Activated CD4-positive, alpha-beta T cell treated with anti-CD3 and anti-CD28 coated beads, Interleukin-2, amount 50 U/mL, for 24 hours (primary cell): ENCODE measurements around the gene DRG1.
"Not testable (repeated sequence)": the region's sequence is repeated elsewhere in the genome, so short reads cannot be mapped to it uniquely, and the experiment has no call there.

ENCODE experiments used
- DNase-seq, 2 donors: peaks; one replicate each; pipeline ENCODE4 v3.0.0-alpha.2; 2020; ENCODE audit warnings: low read depth in 1 of 2, low spot score in 1 of 2

The DRG1 gene, protein sequence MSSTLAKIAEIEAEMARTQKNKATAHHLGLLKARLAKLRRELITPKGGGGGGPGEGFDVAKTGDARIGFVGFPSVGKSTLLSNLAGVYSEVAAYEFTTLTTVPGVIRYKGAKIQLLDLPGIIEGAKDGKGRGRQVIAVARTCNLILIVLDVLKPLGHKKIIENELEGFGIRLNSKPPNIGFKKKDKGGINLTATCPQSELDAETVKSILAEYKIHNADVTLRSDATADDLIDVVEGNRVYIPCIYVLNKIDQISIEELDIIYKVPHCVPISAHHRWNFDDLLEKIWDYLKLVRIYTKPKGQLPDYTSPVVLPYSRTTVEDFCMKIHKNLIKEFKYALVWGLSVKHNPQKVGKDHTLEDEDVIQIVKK

DNA sequence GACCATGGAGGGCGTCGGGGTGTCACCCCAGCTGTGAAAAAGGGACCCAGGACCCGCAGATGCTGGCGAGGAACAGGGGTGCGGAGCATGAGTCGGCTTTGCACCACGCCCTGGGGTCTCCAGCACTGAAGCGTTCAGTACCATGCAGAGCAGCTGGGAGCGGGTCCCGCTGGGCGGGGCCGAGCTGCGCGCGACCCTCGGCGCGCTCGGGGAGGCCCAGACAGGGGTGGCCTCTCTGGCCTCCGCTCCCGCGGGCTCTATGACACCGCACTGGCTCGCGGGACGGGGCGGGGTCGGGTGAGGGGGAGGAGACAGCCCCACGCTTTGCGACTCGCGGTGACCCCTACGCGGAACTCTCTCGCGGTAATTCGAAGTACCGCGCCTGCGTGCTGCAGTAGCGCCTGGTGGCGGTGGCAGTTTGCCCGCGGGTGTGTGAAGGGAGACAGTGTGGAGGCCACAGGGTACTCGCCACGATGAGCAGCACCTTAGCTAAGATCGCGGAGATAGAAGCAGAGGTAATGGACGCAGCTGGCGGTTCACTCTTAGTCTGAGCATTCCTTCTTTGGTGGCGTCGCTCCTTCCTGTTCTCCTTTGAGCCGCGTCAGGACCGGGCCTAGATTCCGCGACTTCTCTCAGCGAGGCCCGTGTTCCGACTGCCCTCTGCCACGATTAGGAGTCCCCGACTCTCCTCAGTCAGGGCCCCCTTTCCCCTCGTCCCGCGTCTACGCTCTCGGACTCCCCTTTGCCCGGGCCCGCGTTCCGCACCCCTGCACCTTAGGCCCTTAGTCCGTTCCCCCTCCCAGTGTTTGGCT is at the start of gene DRG1:
DRG1 (plus strand) TSS at position 394 of the 812 bp plus-strand sequence; CDS start at position 474, 80 bp downstream.
- peak; percentile 93 to 96 for DNase-seq

DNA sequence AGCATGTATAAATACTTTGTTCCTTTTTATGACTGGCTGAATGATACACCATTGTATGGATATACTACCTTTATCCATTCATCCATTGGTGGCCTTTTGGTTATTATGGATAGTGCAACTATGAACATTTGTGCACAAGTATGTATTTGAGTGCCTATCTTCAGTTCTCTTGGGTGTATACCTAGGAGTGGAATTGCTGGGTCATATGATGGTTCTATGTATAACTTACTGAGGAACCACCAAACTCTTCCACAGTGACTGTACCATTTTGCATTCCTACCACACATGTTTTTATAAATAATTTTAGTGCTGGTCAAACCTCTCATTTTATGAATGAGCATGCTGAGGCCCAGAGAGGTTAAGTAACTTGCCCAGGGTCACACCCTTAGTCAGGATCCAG is 49.4 kb upstream of the DRG1 start:
- no peak for DNase-seq

DNA sequence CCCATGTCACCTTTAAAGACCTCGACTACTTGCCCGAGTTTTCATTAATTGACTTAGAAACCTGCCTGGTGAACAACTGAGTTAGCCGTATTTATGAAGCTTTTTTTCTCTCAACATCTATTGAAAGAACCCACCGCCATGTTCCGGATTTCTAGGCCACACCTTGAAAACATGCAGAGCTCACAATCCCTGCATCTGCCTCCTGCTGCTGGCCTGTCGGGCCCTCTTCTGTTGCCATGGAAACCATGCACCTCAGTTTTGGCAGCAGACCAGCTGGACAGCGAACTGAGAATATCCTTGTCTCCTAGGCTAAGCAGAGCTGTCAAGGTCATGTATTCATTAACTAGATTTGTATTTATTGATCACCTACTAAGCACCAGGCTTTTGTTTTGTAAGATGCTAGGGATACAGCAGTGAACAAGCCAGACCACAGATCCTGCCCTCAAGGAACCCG is 49.0 kb upstream of the DRG1 start:
- DNase-seq, result no peak

DNA sequence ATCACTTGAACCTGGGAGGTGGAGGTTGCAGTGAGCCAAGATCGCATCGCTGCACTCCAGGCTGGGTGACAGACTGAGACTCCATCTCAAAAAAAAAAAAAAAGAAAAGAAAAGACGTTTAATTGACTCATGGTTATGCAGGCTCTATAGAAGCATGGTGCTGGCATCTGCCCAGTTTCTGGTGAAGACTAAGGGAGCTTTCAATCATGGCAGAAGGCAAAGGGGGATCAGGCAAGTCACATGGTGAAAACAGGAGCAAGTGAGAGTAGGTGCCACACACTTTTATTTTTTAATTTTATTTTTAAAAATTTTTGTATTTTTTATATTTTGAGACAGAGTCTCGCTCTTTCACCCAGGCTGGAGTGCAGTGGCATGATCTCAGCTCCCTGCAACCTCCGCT is 44.9 kb upstream of the DRG1 start:
- DNase-seq, result no peak

DNA sequence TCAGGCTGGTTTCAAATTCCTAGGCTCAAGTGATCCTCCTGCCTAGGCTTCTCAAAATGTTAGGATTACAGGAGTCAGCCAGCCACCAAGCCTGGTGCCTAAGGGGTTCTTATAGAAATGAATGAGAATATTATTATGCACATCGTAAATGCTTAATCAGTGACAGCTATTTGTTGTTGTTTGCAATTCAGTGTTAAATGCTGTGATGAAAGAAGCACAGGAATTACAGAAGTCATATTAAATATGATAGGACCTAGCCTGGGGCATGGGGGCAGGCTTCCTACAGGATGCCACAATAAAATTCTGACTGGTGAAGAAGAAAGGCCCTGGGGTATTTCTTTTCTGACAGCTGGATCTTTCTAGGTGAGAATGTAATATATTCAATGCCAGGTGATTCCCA is 39.4 kb upstream of the DRG1 start:
- DNase-seq, result no peak

DNA sequence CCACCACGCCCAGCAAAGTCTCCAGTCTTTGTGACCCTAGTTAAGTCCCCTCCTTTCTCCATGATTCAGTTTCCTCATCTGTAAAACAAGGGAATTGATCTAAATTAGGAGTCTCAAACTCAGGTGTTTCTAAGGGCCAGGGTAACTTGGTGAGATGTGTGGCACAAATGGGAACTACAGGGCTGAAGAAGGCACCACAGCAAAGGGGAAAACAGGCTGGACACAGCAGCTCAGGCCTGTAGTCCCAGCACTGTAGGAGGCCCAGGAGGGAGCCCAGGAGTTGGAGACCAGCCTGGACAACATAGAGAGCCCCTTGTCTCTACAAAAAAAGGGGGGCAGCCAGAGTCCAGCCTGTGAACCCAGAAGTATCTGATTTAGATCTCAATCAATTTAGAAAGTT is 37.7 kb upstream of the DRG1 start:
- no peak for DNase-seq

DNA sequence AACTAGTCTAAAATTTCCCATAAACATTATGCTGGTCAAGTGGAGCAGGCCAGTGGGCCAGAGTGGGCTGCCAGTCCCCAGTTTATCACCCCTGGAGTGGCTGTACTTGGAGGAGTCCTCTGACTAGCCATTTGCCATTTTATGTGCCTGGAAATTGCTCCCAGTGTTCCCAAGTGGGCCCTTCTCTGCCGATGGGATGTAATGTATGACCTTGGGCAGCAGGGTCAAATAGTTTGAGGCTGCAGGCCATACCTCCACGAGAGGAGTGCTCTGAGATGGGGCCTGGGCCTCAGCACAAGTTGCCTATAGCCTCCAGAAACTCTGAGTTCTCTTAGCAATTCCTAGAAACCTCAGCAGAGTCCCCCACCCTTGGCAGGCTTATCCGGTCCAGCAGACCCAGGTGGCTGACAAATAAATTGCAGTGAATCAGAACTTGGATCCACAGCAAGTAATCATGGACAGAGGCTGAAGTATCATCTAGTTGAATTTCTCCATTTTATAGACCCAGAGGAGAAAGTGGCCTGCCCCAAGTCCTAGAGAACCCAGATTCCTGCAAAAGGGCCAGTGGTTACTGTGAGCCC is 35.4 kb upstream of the DRG1 start:
- DNase-seq, result no peak

DNA sequence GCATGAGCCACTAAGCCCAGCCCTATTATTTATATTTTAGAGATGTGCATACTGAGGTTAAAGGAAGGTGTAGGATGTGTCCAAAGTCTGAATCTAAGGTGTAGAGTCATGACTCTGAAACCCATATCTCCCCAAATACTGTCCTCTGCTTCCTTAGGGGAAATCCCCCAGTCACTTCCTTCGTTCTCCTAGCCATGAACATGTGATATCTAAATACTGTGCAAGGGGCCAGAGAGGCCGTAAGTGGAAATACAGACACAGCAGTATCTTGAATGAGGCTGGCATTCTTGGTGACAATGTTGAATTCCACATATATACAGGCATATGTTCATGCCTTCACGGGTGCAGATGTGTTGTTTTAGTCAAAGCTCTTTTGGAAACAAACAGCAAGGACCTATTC is 32.0 kb upstream of the DRG1 start:
- DNase-seq, result no peak

DNA sequence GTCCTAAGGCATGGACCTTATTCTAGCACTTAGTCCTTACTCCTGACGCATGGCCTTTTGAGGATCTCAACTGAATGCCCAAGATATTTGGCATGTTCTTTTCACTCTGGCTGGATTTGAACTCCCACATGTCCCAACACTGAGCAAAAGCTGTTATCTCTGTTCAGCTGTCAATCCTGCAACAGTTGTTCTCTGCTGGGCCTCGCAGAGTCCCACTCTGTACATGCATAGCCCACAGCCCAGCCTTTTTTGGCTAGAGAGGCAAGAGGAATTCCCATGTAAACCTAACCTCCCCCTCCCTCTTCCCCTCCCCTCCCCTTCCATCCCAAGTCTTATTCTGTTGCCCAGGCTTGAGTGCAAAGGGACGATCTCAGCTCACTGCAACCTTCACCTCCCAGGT is 21.8 kb upstream of the DRG1 start:
- no peak for DNase-seq

DNA sequence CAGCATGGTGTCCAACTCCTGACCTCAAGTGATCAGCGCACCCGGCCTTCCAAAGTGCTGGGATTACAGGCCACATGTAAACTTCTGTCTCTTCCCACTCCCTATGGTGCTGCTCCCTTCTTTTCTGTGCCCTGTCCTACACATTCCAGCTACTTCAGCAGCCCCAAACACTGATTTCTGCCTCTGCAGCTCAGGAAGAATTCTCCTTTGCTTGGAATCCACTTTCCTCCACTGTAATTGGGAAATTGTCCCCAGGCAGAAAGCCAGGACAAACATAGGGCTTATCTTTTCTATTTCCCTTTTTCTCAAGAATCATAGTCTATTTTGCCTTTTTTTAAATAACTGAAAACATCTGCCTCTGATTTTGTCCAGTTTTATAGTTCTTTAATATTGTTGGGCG is 21.3 kb upstream of the DRG1 start:
- no peak for DNase-seq

DNA sequence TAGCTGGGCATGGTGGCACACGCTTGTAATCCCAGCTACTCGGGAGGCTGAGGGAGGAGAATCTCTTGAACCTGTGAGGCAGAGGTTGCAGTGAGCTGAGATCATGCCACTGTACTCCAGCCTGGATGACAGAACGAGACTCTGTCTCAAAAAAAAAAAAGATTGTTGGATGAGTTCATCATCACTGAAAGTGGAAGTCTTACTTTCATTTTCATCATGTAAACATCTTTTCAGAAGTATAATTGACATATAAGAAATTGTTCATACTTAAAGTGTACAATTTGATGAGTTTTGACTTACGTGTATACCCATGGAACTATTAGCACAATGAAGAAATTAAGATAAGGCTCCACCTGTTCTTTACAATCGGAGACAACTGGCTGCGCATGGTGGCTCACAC is 20.8 kb upstream of the DRG1 start:
- DNase-seq, result not testable (repeated sequence)

DNA sequence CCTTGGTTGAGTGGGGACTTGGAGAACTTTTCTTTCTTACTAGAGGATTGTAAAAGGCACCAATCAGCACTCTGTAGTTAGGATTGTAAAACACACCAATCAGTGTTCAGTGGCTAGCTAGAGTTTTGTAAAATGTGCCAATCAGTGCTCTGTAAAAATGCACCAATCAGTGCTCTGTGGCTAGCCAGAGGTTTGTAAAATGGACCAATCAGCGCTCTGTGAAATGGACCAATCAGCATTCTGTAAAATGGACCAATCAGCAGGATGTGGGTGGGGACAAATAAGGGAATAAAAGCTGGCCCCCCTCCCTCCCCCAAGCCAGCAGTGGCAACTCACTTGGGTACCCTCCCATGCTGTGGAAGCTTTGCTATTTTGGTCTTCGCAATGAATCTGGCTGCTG is 5.5 kb upstream of the DRG1 start:
- no peak for DNase-seq

DNA sequence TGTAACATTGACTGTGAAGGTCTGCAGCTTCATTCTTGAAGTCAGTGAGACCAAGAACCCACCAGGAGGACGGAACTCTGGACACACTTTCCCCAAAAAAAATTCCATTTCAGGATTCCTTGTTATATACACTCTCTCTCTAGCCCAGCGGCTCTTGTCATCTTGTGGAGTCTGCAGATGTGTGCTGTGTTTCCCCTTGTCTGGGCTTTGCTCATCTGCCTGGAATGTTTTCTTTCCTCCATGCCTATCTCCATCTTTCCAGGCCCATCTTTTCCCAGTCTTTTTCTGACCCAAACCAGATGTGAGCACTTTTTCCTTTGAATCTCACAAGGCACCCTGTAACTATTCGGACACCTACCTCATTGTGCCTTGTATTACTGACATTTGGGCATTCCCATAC is 5.1 kb upstream of the DRG1 start:
- DNase-seq, result no peak

DNA sequence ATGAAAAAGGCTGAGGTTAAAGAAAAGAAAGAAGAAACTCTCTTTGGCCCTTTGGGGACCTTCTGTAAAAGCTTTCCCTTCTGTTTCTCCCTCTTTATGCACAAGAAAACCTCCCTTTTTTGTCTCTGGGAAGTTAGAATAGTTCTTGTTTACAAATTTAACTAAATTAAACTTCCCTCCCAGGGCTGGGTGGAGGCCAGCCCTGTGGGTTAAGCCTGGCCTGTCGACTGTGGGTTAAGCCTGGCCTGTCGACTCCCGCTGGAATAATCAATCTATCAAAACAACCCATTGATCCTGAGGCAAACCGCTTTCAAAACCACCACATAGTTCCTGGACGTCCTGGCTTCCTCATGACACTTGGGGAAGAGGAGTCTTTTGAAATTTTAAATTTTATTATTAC is 1.2 kb upstream of the DRG1 start:
- DNase-seq, result no peak

DNA sequence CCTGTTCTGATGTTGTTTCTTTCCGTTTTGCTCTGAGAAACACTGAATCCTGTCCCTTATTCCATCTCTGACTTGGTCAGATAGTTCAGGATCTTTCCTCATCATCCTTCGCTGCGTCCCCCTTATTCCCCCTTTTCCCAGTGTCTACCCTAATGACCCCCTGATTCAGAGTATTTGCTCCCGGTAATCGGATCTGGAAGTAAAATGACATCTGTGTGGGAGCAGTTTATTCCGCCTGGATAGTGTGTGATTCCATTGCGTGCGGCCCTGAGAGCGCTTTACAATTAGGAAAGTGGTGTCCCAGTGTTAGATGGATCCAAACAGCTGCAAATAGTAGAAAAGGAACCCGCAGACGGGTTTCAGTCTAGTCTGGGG is 606 bp downstream of the DRG1 start:
- no peak for DNase-seq

DNA sequence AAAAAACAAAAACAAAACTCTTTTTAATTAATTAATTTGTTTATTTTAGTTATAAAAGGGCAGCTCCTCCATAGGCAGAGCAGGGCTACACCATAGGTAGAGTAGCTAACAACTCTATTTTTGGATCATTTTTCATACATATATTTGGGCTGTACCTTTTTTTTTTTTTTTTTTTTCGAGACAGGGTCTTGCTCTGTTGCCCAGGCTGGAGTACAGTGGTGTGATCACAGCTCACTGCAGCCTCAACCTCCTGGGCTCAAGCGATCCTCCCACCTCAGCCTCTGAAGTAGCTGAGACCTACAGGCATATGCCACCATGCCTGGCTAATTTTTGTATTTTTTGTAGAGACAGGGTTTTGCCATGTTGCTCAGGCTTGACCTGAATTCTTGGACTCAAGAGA is 2.9 kb downstream of the DRG1 start:
- DNase-seq, result not testable (repeated sequence)

DNA sequence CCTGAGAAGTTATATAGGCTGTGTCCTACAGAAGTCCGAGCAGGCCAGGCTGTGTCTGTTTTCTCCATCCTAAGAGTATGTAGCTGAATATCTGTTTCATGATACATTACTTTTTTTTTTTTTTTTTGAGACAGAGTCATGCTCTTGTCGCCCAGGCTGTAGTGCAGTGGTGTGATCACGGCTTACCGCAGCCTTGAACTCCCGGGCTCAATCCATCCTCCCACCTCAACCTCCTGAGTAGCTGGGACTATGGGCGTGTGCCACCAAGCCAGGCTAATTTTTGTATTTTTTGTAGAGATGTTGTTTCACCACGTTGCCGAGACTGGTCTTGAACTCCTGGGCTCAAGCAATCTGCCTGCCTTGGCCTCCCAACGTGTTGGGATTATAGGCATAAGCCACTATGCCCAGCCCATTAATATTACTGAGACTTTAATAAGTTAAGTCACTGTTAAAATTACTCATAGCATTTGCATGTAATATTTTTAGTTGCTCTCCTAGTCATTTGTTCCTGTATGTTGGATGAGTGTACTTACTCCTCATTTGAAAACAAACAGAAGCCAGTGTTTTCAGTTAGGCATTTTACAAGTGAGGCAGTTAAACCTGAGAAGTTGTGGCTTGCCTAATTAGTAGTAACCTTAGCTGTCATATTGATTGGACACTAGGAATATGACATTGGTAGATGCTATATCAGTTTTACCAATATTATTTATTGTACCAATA is 26.1 kb downstream of the DRG1 start:
- no peak for DNase-seq

DNA sequence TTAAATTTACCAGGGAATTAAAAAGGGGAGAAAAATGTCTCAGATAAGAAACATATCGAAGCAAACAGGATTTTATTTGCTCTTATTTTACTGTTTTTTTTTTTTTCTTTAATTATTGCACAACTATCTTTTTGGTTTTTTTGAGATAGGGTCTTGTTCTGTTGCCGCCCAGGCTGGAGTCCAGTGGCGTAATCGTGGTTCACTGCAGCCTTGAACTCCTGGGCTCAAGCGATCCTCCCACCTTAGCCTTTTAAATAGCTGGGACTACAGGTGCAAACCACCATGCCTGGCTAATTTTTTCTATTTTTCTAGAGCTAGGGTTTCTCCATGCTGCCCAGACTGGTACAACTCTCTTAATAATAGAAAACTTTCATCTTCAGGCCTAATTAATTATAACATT is 32.5 kb downstream of the DRG1 start:
- no peak for DNase-seq

DNA sequence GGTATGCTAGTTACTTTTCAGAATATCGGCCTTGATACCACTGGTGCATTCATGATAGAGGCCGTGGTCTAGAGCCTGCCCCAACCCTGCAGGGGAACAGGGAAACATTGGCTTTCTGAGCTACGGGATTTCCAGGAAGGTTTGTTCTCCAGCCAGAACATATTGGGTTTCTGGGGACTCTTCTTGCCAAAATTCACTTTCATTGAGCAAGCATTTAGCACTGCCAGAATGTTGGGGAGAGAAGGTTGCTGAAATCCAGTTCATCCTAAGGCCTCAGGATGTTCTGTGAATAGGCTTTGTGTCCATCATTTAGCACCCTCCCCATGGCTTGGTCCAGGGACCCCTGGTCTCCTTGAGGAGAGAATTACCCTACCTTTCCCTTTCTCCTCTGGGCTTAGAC is 36.7 kb downstream of the DRG1 start:
- DNase-seq, result no peak

DNA sequence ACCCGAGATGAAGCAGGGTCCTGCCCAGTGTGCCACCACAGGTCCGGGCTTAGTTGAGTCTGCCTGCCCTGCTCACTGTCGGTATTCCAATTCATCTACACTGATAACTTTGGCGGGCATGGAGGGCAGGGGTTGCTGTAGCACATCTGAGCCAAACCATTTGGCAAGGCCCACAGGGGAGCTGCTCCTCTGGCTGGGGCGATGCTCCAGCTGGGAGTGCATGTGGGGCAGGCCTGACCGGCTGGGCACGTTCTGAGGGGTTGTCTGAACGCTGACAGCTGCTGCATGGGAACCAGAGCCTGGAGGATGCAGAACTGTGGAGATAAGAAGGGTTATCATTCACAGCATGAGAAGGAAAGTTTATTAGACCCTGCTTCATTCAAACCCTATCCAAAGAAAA is 40.4 kb downstream of the DRG1 start:
- no peak for DNase-seq

DNA sequence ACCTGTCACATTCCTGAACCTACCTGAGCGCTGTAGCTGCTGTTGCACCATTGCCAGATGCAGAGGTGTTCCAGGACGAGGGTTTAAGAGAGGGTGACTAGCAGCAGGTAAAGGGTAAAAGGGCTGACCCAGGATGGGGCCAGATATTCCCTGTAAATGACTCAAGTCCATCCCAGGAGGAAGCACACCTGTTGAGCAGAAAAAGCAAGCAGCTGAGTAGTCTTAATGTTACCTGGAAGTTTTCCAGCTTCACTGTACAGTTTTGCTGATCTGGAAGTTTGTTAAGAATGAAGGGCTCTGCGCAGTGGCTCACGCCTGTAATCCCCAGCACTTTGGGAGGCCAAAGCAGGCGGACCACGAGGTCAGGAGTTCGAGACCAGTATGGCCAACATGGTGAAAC is 41.3 kb downstream of the DRG1 start:
- no peak for DNase-seq

DNA sequence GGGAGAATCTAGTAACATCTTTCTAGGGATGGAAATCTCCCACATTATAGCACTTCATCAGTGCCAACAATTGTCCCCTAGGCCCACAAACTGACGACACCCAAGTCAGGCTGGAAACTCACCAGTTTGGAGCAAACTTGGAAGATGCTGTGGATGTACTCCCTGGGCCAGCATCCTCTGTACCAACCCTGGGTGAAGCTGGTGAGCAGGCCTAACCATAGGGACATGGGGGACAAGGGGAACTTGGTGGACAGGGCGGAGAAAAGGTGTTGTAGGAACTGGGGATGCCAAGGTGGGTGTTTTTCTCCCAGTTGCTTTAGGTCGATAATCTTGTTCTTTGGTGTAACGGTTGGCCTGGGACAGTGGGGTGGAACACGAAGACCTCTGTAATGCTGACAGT is 42.2 kb downstream of the DRG1 start:
- DNase-seq, result no peak
